Ovary (tissue), 3 donors: ENCODE results near the gene TLX3.

ENCODE experiments used
- CTCF ChIP-seq, 3 donors: fragments of 450-650 bp in 2 of 3; fragments of 200-600 bp in 1 of 3; IDR thresholded peaks; one replicate each; pipeline versions ENCODE4 v1.5.1 to v1.8.0; 2016 to 2022; ENCODE audit warnings: antibody characterized with exemption in 3 of 3, mild to moderate bottlenecking in 1 of 3
- EP300 ChIP-seq: sonication (generic); formaldehyde crosslinking; IDR thresholded peaks from one replicate; pipeline ENCODE4 v1.6.1; 2017; ENCODE audit warnings: antibody characterized with exemption
- POLR2A ChIP-seq: fragments of 450-650 bp; IDR thresholded peaks from one replicate; pipeline ENCODE4 v1.6.1; 2017; ENCODE audit warnings: antibody characterized with exemption, mild to moderate bottlenecking, moderate library complexity
- donor health status: DM: no; HTN: no; CAD: no.

- no peak for TF ChIP-seq CTCF (IDR thresholded peaks at IDR 0.05)
- no peak for TF ChIP-seq POLR2A
- TF ChIP-seq EP300: no peak
These were observed 15.0 kb downstream of the TLX3 start for GRCh38 chr5:171323806-171324632.
